Muscle layer of duodenum (tissue), 2 donors: Measurements from ENCODE around the gene CDYL.

Experiments
- H3K27ac ChIP-seq: one replicate; pipeline ENCODE4 v1.7.0; 2013; ENCODE audit warnings: mild to moderate bottlenecking, low read length
- H3K27me3 ChIP-seq: one replicate; pipeline ENCODE4 v1.7.0; 2013; ENCODE audit warnings: low read depth, mild to moderate bottlenecking, control low read depth, low read length
- H3K36me3 ChIP-seq, 2 donors: one replicate each; pipeline ENCODE4 v1.7.0; 2013; ENCODE audit warnings: low read length in 2 of 2, control low read depth in 1 of 2, mild to moderate bottlenecking in 1 of 2; ENCODE audit not compliant: insufficient read depth in 2 of 2, control insufficient read depth in 1 of 2
- H3K4me1 ChIP-seq, 2 donors: one replicate each; pipeline ENCODE4 v1.7.0; 2013; ENCODE audit warnings: low read length in 2 of 2, mild to moderate bottlenecking in 2 of 2, control low read depth in 1 of 2, moderate library complexity in 1 of 2; ENCODE audit not compliant: insufficient read depth in 2 of 2, control insufficient read depth in 1 of 2
- H3K4me3 ChIP-seq, 2 donors: one replicate each; pipeline ENCODE4 v1.7.0; 2013; ENCODE audit warnings: low read length in 2 of 2, low read depth in 1 of 2, mild to moderate bottlenecking in 1 of 2
- H3K9me3 ChIP-seq, 2 donors: one replicate each; pipeline ENCODE4 v1.7.0; 2013; ENCODE audit warnings: low read length in 2 of 2, control low read depth in 1 of 2, mild to moderate bottlenecking in 1 of 2; ENCODE audit not compliant: control insufficient read depth in 1 of 2
- donor health status: healthy.

CDYL gene

DNA sequence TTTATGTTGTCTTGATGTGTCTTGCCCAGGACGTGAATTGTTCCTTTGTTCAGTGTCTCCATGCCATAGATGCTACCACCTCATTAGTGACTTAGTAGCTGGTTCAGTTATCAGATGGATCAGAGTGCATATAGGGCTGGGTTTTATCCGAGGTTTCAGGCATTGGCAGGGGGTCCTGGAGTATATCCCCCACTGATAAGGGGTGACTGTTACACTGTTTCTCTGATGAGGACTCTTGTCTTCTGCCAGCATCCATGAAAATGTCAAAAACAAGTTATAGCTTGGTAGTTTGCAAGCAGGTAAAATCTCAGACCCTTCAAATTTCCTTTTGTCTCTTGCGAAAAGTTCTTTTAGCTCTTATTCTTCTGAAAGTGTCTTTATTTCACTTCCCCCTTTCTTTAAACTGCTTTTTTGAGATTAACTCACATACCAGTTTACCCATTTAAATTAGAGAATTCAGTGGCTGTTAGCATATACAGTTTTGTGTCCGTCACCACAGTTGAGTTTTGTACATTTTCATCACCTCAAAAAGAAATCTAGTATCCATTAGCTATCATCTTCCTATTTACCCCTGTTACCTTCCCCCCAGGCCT, 109.2 kb downstream of the CDYL start:
- no peaks in the 10 kb centered on the region for H3K36me3 ChIP-seq
- no peaks in the 10 kb centered on the region for H3K9me3 ChIP-seq
- H3K4me1 ChIP-seq, result peaks cover 0 to 4% of the 10 kb centered on the region in 2 donors
- no peak overlapping the region for H3K4me3 ChIP-seq
- H3K27ac ChIP-seq, result no peak overlapping the region
- H3K27me3 ChIP-seq, result no peaks in the 10 kb centered on the region

DNA sequence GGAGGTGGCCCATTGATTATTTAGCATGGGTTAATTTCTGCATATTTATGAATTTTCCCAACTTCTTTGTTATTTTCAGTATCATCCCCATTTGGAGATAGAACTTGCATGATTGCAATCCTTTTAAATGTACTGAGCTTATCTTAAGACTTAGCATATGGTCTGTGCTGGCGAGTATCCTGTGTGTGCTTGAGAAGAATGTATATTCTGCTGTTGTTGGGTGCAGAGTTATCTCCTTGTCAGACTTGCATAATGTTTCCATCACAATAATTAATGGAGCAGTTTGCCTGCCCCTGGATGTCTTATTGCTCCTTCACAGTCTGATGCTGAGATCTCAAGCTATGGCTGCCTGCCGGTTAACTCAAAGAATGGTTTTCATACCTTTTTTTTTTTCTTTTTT, 112.6 kb downstream of the CDYL start:
- no peaks in the 10 kb centered on the region for H3K9me3 ChIP-seq
- no peak overlapping the region for H3K27ac ChIP-seq
- peaks cover 12 to 18% of the 10 kb centered on the region in 2 donors for H3K36me3 ChIP-seq
- H3K4me1 ChIP-seq, result peaks cover 0 to 4% of the 10 kb centered on the region in 2 donors
- no peak overlapping the region for H3K4me3 ChIP-seq
- no peaks in the 10 kb centered on the region for H3K27me3 ChIP-seq

DNA sequence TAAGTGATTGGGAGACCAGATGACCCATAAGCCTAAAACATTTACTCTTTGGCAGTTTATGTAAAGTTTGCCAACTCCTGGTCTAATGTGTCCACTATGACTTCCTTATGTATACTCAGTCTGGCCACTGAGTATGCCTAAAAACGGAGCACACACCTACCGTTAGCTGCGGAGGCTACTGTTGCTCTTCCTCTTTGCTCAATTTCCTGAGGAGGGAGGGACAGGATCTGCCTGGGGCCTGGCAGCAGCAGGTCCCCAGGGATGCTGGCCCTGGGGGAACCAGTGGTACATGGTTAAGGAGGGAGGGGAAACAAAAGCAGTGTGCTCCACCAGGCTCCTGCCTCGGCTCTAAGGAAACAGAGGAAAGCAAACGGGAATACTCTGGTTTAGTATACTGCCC, 113.5 kb downstream of the CDYL start:
- Histone ChIP-seq H3K27ac (no peak overlapping the region), H3K4me3 (no peak overlapping the region), H3K27me3 (no peaks in the 10 kb centered on the region), H3K36me3 (peaks cover 12 to 26% of the 10 kb centered on the region in 2 donors), H3K9me3 (no peaks in the 10 kb centered on the region), H3K4me1 (peaks cover 0 to 4% of the 10 kb centered on the region in 2 donors)

DNA sequence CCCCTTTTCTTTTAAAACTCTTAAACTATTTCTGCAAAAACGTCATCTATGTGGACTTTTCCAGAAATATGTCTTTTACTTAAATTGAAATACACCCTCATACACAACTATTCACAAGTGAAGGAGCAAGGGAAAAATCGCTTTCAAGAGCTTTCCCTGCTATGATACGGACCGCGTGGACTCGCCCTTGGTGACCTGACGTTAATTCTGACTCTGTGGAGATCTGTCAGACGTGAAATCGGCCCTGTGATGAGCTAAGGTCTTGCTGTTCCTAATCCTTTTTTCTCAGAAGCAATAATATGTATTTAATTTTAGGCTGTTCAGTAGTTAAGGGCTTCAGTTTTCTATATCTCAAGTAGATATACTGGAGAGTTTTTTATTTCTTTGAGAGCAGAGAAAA, 114.0 kb downstream of the CDYL start:
- H3K36me3 ChIP-seq, result peaks cover 12 to 26% of the 10 kb centered on the region in 2 donors
- peaks cover 0 to 4% of the 10 kb centered on the region in 2 donors for H3K4me1 ChIP-seq
- no peak overlapping the region for H3K4me3 ChIP-seq
- H3K27ac ChIP-seq, result no peak overlapping the region
- H3K27me3 ChIP-seq, result no peaks in the 10 kb centered on the region
- no peaks in the 10 kb centered on the region for H3K9me3 ChIP-seq

DNA sequence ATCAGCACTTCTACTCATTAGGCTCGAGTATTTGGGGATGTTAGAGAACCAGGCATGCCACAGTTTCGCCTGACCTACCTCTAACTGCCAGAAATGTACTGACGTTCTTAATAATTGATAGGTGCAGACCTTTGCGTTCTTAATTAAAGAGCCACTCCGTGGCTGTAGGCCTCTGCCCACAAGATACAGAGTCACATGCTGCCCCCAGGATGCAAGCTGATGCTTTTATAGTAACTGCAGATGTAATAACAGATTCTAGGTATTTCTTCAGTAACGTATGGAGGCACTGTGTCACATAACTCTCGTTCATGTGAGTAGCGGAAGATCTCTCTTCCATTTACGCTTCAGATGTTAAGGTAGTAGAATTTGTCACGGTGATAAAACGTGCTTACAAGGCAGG, 114.4 kb downstream of the CDYL start:
- no peak overlapping the region for H3K4me3 ChIP-seq
- peaks cover 12 to 26% of the 10 kb centered on the region in 2 donors for H3K36me3 ChIP-seq
- H3K27me3 ChIP-seq, result no peaks in the 10 kb centered on the region
- H3K4me1 ChIP-seq, result peaks cover 0 to 4% of the 10 kb centered on the region in 2 donors
- H3K9me3 ChIP-seq, result no peaks in the 10 kb centered on the region
- no peak overlapping the region for H3K27ac ChIP-seq

DNA sequence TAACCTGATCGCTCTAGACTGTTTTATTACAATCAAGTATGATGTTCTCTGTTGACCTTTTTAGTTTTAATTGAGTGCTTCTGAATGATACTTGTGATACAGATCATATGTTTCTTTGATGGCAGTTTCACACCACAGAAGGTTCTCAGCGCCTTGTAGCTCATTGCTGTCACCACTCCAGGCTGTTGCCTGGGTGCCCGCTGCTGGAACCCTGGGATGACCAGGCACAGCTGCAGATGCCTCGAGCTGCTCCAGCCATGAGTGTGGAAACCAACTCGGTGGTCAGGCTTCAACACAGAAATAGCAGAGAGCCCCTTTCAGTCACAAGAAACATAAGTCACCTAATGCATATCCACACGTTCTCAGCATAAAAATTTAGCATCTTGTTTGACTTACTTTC, 114.9 kb downstream of the CDYL start:
- H3K27ac ChIP-seq, result no peak overlapping the region
- no peaks in the 10 kb centered on the region for H3K27me3 ChIP-seq
- H3K4me3 ChIP-seq, result no peak overlapping the region
- peaks cover 0 to 4% of the 10 kb centered on the region in 2 donors for H3K4me1 ChIP-seq
- H3K36me3 ChIP-seq, result peaks cover 14 to 28% of the 10 kb centered on the region in 2 donors
- H3K9me3 ChIP-seq, result no peaks in the 10 kb centered on the region

DNA sequence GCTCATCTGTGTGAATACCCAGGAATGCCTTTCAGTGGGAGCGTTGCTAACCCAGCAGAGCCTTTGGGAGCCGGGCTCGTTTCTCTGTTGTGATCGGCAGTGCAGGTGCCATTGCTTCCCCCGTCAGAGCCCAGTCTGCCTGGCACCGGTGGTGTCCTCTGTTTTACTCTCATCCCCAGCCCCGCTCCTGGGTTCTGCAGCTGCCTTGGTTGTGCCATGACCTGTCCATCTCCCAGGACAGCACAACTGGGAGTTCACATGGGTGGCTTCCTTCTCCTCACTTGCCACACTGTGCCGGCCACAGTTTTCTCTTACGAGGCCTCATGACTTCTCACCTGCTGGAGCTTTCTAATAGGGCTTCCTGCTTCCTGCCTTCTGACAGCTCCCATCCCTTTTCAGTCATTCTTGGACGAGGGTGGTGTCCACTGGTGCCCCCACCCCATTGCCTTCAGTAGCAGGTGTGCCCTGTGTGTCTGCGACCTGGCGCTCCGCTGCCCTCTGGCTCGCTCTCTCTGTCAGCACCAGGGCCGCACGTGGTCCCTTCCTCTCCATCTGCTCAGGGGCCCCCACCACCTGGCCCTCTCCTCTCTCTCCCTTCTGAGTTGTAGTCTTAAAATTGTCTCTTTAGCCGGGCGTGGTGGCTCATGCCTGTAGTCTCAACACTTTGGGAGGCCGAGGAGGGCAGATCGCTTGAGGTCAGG, 116.7 kb downstream of the CDYL start:
- Histone ChIP-seq H3K4me1 (peaks cover 0 to 4% of the 10 kb centered on the region in 2 donors), H3K27ac (no peak overlapping the region), H3K36me3 (peaks cover 20 to 33% of the 10 kb centered on the region in 2 donors), H3K27me3 (no peaks in the 10 kb centered on the region), H3K9me3 (no peaks in the 10 kb centered on the region), H3K4me3 (no peak overlapping the region)

DNA sequence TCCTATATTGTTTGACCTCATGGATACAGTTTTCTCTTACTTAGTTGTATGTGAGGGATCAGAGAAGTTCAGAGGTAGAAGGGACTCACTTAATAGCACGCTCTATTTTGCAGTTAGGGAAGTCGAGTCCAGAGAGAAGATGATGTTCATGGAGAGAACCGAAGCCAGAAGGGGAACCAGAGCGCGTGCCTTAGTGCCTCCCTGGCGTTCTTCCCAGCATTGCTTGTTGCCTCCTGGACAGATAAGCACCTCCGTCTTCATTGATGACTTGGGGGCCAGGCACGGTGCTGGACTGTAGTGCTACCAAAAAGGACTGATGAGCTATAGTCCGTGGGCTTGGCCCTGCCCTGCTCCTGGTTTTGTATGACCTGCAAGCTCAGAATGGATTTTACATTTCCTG, 117.8 kb downstream of the CDYL start:
- peaks cover 24 to 43% of the 10 kb centered on the region in 2 donors for H3K36me3 ChIP-seq
- peaks cover 0 to 4% of the 10 kb centered on the region in 2 donors for H3K4me1 ChIP-seq
- no peak overlapping the region for H3K27ac ChIP-seq
- peaks cover 0 to 3% of the 10 kb centered on the region in 2 donors for H3K9me3 ChIP-seq
- H3K27me3 ChIP-seq, result no peaks in the 10 kb centered on the region
- H3K4me3 ChIP-seq, result no peak overlapping the region

DNA sequence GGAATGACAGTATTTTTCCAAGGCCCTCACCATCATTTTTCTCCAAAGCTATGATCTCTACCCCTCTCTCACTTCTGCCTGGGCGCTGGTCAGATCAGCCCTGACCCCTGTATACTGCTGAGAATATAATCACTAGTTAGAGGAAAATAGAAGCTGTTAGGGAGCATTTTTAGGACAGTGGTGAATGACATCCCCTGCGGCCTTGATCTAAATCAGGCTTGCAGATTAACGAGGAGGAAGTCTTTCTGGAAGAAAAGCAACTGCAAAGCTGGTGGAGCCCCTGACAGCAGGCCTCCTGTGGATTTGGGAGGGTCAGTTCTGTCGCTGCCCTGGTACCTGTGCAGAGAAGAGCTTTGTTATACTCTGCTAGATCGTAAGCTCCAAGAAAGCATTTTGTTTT, 119.8 kb downstream of the CDYL start:
- H3K27ac ChIP-seq, result no peak overlapping the region
- no peaks in the 10 kb centered on the region for H3K4me1 ChIP-seq
- H3K27me3 ChIP-seq, result no peaks in the 10 kb centered on the region
- H3K36me3 ChIP-seq, result peaks cover 24 to 50% of the 10 kb centered on the region in 2 donors
- H3K4me3 ChIP-seq, result no peak overlapping the region
- H3K9me3 ChIP-seq, result peaks cover 0 to 7% of the 10 kb centered on the region in 2 donors

DNA sequence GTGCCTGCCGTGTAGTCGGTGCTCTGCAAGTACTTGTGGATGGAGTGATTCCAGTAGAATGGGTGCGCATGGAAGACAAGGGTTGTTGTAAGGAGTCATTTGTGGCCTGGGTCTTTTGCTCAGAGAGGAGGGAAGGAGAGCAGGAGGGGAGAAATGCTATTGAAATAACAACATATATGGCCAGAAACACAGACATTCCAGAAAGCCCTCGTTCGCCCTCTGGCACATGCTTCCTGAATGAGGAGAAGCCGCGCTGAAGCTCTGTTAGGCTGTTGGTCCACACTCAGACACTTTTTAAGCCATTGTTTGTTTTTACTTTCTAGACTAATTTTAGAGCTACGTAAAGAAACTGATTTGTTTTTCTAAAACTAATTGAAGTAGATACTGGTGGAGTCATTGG, 120.2 kb downstream of the CDYL start:
- H3K4me1 ChIP-seq, result no peaks in the 10 kb centered on the region
- H3K9me3 ChIP-seq, result peaks cover 0 to 7% of the 10 kb centered on the region in 2 donors
- H3K27me3 ChIP-seq, result no peaks in the 10 kb centered on the region
- peaks cover 24 to 50% of the 10 kb centered on the region in 2 donors for H3K36me3 ChIP-seq
- no peak overlapping the region for H3K27ac ChIP-seq
- H3K4me3 ChIP-seq, result no peak overlapping the region

DNA sequence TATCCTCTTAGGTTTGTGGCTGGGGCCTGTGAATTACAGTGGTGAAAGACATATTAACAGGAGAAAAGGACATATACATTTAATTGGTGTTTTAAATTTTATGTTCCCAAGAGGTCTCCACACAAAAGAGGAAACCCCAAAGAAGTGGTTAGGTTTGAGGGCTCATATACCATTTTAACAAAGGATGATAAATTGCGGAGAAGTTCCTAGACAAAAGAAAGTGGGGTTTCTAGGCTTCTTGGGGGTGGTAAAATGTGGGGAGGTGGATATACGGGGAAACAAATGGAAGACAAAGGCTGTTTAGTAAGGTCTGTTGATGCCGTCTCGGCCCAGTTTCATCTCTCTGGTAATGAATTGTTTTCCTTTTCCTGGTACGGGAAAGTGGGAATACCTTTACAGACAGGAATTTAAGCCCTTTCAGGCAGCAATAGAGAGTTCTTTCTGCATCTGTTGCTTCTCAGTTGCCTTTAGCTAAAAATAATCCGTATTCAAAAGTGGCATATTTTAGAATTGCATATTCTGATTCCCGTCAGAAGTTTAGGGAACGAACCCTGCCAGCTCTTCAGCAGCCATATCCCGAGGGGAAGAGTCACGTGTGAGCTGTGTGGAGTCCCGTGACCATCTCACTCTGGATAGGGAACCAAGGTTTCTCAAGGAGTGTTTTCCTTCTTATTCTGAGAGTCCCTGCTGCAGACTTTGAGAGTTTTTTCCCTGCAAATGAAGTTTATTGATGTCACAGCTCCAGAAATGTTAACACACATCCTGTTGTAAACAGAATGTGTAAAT, 123.2 kb downstream of the CDYL start:
- no peaks in the 10 kb centered on the region for H3K27me3 ChIP-seq
- H3K36me3 ChIP-seq, result peaks cover 12 to 28% of the 10 kb centered on the region in 2 donors
- H3K9me3 ChIP-seq, result peaks cover 0 to 7% of the 10 kb centered on the region in 2 donors
- H3K27ac ChIP-seq, result no peak overlapping the region
- no peaks in the 10 kb centered on the region for H3K4me1 ChIP-seq
- no peak overlapping the region for H3K4me3 ChIP-seq
